Measurements from ENCODE around the gene AFDN. TPM values are rescaled to one million over a fixed set of nuclear protein-coding genes. Genes with fewer than 3 reads are reported as not detected.

The AFDN gene
- total RNA-seq, 1 donor from 2014 or later, result 357 TPM

DNA sequence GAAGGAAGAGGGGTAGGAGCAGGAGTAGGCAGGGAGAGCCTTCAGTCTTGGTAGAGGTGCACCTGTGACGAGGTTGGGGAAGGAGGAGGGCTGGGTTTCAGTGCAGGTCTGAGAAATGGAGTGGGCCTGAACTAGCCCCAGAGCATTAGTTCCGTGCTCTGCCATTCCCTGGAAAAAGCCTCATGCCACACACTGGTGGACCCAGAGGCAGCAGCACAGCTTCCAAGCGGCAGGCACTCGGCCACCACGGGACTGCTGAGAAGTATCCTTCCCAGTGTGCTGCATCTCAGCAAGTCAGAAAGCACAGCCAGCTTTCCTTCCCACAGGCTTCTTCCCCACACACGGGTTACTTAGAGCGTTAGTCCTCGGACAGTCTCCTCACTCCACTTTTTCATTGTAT, 93.5 kb downstream of the AFDN start:
- no peak overlapping the region for H3K4me3 Mint-ChIP-seq
- no peaks in the 10 kb centered on the region for H3K4me1 Mint-ChIP-seq
- no peaks in the 10 kb centered on the region for H3K27me3 ChIP-seq
- TF ChIP-seq EZH2 (IDR thresholded peaks at IDR 0.05) (no peak), EZH2phosphoT487 (IDR thresholded peaks at IDR 0.05) (no peak)
- TF ChIP-seq, protein P1, sequence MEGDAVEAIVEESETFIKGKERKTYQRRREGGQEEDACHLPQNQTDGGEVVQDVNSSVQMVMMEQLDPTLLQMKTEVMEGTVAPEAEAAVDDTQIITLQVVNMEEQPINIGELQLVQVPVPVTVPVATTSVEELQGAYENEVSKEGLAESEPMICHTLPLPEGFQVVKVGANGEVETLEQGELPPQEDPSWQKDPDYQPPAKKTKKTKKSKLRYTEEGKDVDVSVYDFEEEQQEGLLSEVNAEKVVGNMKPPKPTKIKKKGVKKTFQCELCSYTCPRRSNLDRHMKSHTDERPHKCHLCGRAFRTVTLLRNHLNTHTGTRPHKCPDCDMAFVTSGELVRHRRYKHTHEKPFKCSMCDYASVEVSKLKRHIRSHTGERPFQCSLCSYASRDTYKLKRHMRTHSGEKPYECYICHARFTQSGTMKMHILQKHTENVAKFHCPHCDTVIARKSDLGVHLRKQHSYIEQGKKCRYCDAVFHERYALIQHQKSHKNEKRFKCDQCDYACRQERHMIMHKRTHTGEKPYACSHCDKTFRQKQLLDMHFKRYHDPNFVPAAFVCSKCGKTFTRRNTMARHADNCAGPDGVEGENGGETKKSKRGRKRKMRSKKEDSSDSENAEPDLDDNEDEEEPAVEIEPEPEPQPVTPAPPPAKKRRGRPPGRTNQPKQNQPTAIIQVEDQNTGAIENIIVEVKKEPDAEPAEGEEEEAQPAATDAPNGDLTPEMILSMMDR (IDR thresholded peaks at IDR 0.05), result no peak
- no peak overlapping the region for H3K27ac Mint-ChIP-seq
- peaks cover 24% of the 10 kb centered on the region for H3K36me3 ChIP-seq
- no peak for DNase-seq (ENCODE audit: low spot score)
- H3K9ac ChIP-seq, result no peak overlapping the region
- H3K27ac ChIP-seq, result no peak overlapping the region
- H2AFZ ChIP-seq (replicated peaks), result no peak overlapping the region
- H3K4me1 ChIP-seq, result peaks cover 8% of the 10 kb centered on the region
- no peaks in the 10 kb centered on the region for H3K27me3 Mint-ChIP-seq (ENCODE audit: insufficient read depth, low read depth)
- H3K79me2 ChIP-seq (ENCODE audit: low read depth), result no peaks in the 10 kb centered on the region
- H3K9me3 ChIP-seq (ENCODE audit: low read depth), result no peaks in the 10 kb centered on the region
- H3F3A ChIP-seq (ENCODE audit: low read depth), result peaks cover 5% of the 10 kb centered on the region
- peaks cover 35% of the 10 kb centered on the region for H3K36me3 Mint-ChIP-seq
- H3K9me3 Mint-ChIP-seq, result no peaks in the 10 kb centered on the region
- H3K4me2 ChIP-seq, result no peak overlapping the region
- H4K20me1 ChIP-seq (ENCODE audit: low read depth), result peaks cover 9% of the 10 kb centered on the region
- no peak overlapping the region for H3K4me3 ChIP-seq

DNA sequence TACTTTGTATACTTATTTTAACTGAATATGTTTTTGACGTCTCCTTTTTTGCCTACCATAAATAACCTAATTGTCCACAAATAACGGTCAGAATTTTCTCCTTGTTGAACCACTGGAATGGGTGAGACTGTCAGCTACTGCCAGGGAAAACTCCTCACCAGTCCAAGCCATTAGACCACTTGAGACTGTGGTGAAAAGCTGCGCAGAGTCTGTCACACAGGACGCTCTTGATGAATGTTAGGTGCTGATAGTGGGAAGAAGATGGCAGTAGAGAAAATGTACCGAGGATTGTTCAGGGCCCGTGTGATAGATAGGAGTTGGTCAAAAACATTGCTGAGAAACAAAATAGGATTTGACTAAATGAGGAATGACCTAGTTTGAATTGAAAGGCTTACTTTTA, 95.1 kb downstream of the AFDN start:
- H3K9me3 Mint-ChIP-seq, result no peaks in the 10 kb centered on the region
- H3K79me2 ChIP-seq (ENCODE audit: low read depth), result no peaks in the 10 kb centered on the region
- no peak for TF ChIP-seq EZH2phosphoT487 (IDR thresholded peaks at IDR 0.05)
- no peak for TF ChIP-seq EZH2 (IDR thresholded peaks at IDR 0.05)
- TF ChIP-seq, protein P1 (IDR thresholded peaks at IDR 0.05), result no peak
- H3K4me3 Mint-ChIP-seq, result no peak overlapping the region
- no peak overlapping the region for H2AFZ ChIP-seq (replicated peaks)
- H3K27me3 Mint-ChIP-seq (ENCODE audit: insufficient read depth, low read depth), result no peaks in the 10 kb centered on the region
- no peaks in the 10 kb centered on the region for H3K9me3 ChIP-seq (ENCODE audit: low read depth)
- H3K4me1 Mint-ChIP-seq, result no peaks in the 10 kb centered on the region
- H4K20me1 ChIP-seq (ENCODE audit: low read depth), result peaks cover 9% of the 10 kb centered on the region
- DNase-seq (ENCODE audit: low spot score), result no peak
- H3K36me3 Mint-ChIP-seq, result peaks cover 38% of the 10 kb centered on the region
- peaks cover 8% of the 10 kb centered on the region for H3K4me1 ChIP-seq
- H3K4me3 ChIP-seq, result no peak overlapping the region
- peaks cover 24% of the 10 kb centered on the region for H3K36me3 ChIP-seq
- no peak overlapping the region for H3K27ac Mint-ChIP-seq
- no peak overlapping the region for H3K9ac ChIP-seq
- H3F3A ChIP-seq (ENCODE audit: low read depth), result no peaks in the 10 kb centered on the region
- H3K27ac ChIP-seq, result peak overlapping the region; percentile 33
- no peaks in the 10 kb centered on the region for H3K27me3 ChIP-seq
- no peak overlapping the region for H3K4me2 ChIP-seq

DNA sequence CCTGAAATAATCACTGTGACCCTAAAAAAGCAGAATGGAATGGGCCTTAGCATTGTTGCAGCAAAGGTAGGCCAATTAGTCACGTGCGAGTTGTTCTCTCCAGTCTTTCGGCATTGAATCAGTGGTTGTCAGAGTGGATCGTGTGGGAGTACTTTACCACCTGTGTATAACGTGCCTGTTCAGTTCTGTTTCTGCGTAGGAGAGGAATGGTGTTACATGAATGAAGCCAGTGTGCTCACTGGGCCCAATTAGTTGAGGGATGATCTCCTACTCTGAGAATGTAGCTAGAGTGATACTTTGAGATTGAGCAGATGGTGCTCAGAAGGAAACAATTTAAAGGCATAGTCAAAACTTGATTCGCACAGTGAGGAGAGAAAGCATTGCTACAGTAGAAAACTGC, 98.3 kb downstream of the AFDN start:
- Histone ChIP-seq H3K4me3 (no peak overlapping the region), H3K4me2 (no peak overlapping the region), H3K36me3 (peaks cover 13% of the 10 kb centered on the region), H2AFZ (replicated peaks) (no peak overlapping the region), H3K27ac (no peak overlapping the region), H3F3A (ENCODE audit: low read depth) (no peaks in the 10 kb centered on the region), H3K79me2 (ENCODE audit: low read depth) (no peaks in the 10 kb centered on the region), H3K9me3 (ENCODE audit: low read depth) (no peaks in the 10 kb centered on the region), H3K27me3 (no peaks in the 10 kb centered on the region), H4K20me1 (ENCODE audit: low read depth) (peaks cover 12% of the 10 kb centered on the region), H3K9ac (no peak overlapping the region), H3K4me1 (peaks cover 8% of the 10 kb centered on the region)
- no peaks in the 10 kb centered on the region for H3K9me3 Mint-ChIP-seq
- H3K27ac Mint-ChIP-seq, result no peak overlapping the region
- H3K36me3 Mint-ChIP-seq, result peaks cover 30% of the 10 kb centered on the region
- no peaks in the 10 kb centered on the region for H3K27me3 Mint-ChIP-seq (ENCODE audit: insufficient read depth, low read depth)
- H3K4me1 Mint-ChIP-seq, result no peaks in the 10 kb centered on the region
- no peak overlapping the region for H3K4me3 Mint-ChIP-seq
- DNase-seq (ENCODE audit: low spot score), result no peak
- TF ChIP-seq, protein P1 (IDR thresholded peaks at IDR 0.05), result no peak
- TF ChIP-seq EZH2 (IDR thresholded peaks at IDR 0.05) (no peak), EZH2phosphoT487 (IDR thresholded peaks at IDR 0.05) (no peak)

Measured in neural progenitor cell (in vitro differentiated cells).